C4-2B (cell line): ENCODE data around the gene FTCD.

Source experiments
- H3K27ac ChIP-seq: fragments of 450-650 bp; 2 replicates; pipeline ENCODE4 v1.5.1; 2017
- CTCF ChIP-seq: fragments of 450-650 bp; conservative IDR thresholded peaks from 2 replicates; pipeline ENCODE4 v1.5.1; 2017; ENCODE audit warnings: mild to moderate bottlenecking
- ZFX ChIP-seq: fragments of 450-650 bp; IDR thresholded peaks from 2 replicates; pipeline ENCODE4 v1.6.1; 2017

FTCD gene

DNA sequence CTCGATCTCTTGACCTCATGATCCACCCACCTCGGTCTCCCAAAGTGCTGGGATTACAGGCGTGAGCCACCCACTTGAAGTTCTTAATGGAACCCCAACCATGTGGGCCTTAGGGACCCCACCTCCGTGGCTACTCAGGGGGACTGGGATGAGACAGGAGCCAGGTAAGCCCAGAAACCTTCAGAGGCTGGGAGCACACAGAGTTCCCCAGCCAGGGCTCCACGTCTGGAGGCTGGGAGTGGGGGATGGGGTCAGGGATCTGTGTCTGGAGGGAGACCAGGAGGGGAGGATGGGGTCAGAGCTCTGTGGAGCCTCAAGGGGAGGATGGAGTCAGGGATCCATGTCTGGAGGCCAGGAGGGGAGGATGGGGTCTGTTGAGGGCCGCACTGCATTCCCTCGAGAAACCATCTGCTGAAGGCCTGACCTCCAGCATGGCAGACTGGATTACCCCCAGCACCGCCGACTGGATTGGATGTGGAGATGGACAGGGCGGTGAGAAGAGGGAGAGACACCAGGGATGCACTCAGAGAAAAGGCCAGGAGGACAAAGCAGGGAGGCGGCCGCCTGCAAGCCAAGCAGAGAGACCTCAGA is 2.1 kb upstream of the FTCD start:
- TF ChIP-seq ZFX (no peak), CTCF (no peak)
- no peak overlapping the region for H3K27ac ChIP-seq

DNA sequence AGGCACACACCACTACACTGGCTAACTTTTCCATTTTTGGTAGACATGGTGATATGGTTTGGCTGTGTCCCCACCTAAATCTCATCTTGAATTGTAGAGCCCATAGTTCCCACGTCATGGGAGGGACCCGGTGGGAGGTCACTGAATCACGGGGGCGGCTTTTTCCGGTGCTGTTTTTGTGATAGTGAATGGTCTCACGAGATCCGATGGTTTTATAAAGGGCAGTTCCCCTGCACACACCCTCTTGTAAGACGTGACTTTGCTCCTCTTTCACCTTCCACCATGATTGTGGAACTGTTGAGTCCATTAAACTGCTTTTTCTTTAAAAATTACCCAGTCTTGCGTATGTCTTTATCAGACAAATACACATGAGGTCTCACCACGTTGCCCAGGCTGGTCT is 1.3 kb upstream of the FTCD start:
- no peak overlapping the region for H3K27ac ChIP-seq
- TF ChIP-seq CTCF (no peak), ZFX (no peak)

DNA sequence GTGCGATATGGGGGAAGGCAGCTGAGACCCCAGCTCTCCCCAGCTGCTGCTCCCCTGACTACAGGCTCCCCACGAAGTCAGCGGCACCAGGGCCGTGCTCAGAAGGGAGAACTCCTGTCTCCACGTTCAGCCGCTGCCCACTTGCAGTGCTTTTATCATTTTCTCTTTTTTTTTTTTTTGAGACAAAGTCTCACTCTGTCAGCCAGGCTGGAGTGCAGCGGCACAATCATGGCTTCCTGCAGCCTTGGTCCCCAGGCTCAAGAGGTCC is 933 bp upstream of the FTCD start:
- no peak overlapping the region for H3K27ac ChIP-seq
- TF ChIP-seq ZFX = no peak
- TF ChIP-seq CTCF = no peak

DNA sequence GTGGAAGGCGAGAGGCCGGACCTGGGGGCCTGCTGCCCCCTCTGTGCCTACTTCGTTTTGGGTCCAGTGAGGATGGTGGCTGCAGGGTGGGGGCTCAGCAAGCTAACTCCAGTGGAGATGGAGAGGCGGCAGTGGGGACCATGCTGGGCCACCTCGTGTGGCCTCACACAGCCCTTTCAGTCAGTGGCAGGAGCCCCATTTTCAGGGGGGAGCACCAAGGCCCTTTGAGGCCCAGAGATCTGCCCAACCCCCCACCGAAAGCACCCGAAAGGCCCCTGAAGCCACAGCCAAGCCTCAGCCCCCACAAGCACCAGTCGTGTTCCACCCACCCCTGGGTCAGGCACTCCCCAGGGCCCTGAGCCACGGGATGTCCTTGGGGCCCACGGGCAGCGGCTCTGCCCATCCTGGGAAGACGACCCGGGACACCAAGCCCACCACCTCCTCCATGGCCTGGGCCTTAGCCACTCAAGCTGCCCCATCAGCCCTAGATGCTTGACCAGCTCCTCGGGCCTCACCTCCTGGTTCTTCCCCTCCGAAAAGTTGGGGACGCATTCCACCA is 345 bp downstream of the FTCD start:
- TF ChIP-seq CTCF (no peak), ZFX (no peak)

GRCh38 chr21:46154155-46154954 is 1.0 kb downstream of the FTCD start:
- TF ChIP-seq ZFX (no peak), CTCF (no peak)
- no peak overlapping the region for H3K27ac ChIP-seq

More for the DNA sequence above, 345 bp downstream of the FTCD start:
- H3K27ac ChIP-seq = no peak overlapping the region

DNA sequence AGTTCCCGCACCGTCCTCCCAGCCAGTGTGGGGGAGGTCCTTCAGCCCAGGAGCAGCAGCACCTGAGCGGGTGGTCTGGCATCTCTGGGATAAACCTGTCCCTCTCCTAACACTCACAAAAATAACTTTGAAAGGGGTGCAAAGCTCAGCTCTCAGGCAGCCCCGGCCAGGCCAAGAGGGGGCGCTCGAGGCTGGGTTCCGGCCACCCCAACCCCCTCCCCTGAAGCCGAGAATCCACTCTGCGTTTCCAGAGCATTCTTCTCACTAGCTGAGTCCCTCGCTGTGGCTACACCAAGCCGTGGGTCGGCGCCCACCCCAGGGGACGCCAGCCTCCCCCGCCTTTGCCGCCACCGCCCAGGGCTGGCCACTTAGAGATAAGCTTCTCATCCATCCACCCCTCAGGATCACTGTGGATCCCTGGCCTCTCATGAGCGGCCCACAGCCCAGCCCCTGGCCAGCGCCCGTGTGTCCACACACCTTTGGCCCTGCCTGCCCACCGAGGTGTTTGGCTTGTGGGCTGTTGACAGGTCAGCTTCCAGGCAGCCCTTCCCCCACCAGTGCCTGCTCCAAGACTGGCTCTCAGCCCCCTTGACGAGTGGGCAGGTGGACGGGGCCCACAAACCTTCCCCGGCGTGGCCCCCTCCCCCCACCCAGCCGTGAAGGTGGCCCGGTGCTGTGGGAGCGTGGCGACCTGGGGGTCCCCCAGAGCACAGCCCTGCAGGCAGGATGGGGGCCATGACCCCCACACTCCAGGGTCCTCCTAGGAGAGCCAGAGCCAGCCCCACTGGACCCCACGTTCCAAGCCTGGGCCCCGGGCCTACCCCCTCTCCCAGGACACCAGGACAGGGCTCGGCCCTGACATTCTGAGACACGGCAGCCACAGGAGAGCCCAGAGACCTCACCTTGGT is 1.9 kb downstream of the FTCD start:
- H3K27ac ChIP-seq = no peak overlapping the region
- peak; percentile 69 for TF ChIP-seq CTCF
- no peak for TF ChIP-seq ZFX

DNA sequence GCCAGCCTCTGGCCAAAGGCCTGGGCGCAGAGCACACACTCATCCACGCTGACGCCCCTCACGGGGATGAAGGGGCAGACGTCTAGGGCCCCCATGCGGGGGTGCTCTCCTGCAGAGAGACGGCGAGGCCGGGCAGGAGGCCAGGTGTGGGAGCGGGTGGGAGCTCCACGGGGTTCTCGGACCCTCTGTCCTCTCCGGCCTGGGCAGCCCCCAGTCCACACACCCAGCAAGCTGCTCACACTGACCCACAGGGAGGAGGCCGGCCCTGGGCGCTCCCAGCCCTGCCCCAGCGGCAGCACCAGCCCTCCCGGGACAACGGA is 2.5 kb downstream of the FTCD start:
- no peak for TF ChIP-seq CTCF
- no peak for TF ChIP-seq ZFX
- H3K27ac ChIP-seq = no peak overlapping the region
